GM23338 (cell line): ENCODE results near the gene ABI3. TPM values are rescaled to one million over a fixed set of nuclear protein-coding genes. Genes with fewer than 3 reads are reported as not detected.

Source experiments
- ATAC-seq: fragments of 200-7000 bp; cut with Tn5 transposase; 3 replicates; pipeline ENCODE4 v1.9.1; 2020
- DNase-seq: peaks from one replicate; pipeline ENCODE4 v3.0.0-alpha.2; 2015; ENCODE audit warnings: low spot score
- H2AFZ ChIP-seq: fragments of 200-600 bp; sonication (generic); 2 replicates; pipeline ENCODE4 v1.8.0; 2016; ENCODE audit warnings: antibody characterized with exemption, mild to moderate bottlenecking, moderate library complexity
- H3F3A ChIP-seq: fragments of 200-600 bp; sonication (generic); replicated peaks from 2 replicates; pipeline ENCODE4 v1.8.0; 2017; ENCODE audit warnings: antibody characterized with exemption, mixed run types, low read depth
- H3K27ac ChIP-seq: fragments of 200-600 bp; sonication (generic); 2 replicates; pipeline ENCODE4 v1.6.1; 2016; ENCODE audit warnings: low read depth
- H3K27me3 ChIP-seq: fragments of 200-600 bp; sonication (generic); 2 replicates; pipeline ENCODE4 v1.8.0; 2016; ENCODE audit warnings: mild to moderate bottlenecking, mixed run types, moderate library complexity; ENCODE audit not compliant: insufficient read depth
- H3K36me3 ChIP-seq: fragments of 200-600 bp; sonication (generic); 2 replicates; pipeline ENCODE4 v1.8.0; 2016; ENCODE audit warnings: mild to moderate bottlenecking; ENCODE audit not compliant: insufficient read depth
- H3K4me1 ChIP-seq: fragments of 200-600 bp; sonication (generic); 2 replicates; pipeline ENCODE4 v1.8.0; 2016; ENCODE audit warnings: mild to moderate bottlenecking, moderate library complexity; ENCODE audit not compliant: insufficient read depth
- H3K4me2 ChIP-seq: fragments of 200-600 bp; sonication (generic); 2 replicates; pipeline ENCODE4 v1.7.1; 2017; ENCODE audit warnings: mixed run types
- H3K4me3 ChIP-seq: fragments of 200-600 bp; sonication (generic); 2 replicates; pipeline ENCODE4 v1.6.1; 2016; ENCODE audit warnings: mixed run types
- H3K79me2 ChIP-seq: fragments of 200-600 bp; sonication (generic); replicated peaks from 2 replicates; pipeline ENCODE4 v1.8.0; 2017; ENCODE audit warnings: mild to moderate bottlenecking; ENCODE audit not compliant: insufficient read depth
- H3K9me2 ChIP-seq: fragments of 200-600 bp; sonication (generic); 2 replicates; pipeline ENCODE4 v1.8.0; 2017; ENCODE audit not compliant: insufficient read depth
- H4K20me1 ChIP-seq: fragments of 200-600 bp; sonication (generic); replicated peaks from 2 replicates; pipeline ENCODE4 v1.8.0; 2017; ENCODE audit warnings: mild to moderate bottlenecking; ENCODE audit not compliant: insufficient read depth
- H3K27ac Mint-ChIP-seq: 2 replicates; pipeline ENCODE4 v1.8.0; 2020; ENCODE audit warnings: inconsistent platforms, mild to moderate bottlenecking, moderate library complexity, mixed read lengths
- H3K27me3 Mint-ChIP-seq: 3 replicates; pipeline ENCODE4 v1.8.0; 2022; ENCODE audit warnings: low read depth, mild to moderate bottlenecking, moderate library complexity, mixed read lengths, inconsistent platforms; ENCODE audit not compliant: insufficient read depth, poor library complexity
- H3K36me3 Mint-ChIP-seq: 3 replicates; pipeline ENCODE4 v1.8.0; 2021; ENCODE audit warnings: low read depth, mild to moderate bottlenecking, inconsistent platforms, moderate library complexity, mixed read lengths
- H3K4me1 Mint-ChIP-seq: 3 replicates; pipeline ENCODE4 v1.8.0; 2020; ENCODE audit warnings: mild to moderate bottlenecking, inconsistent platforms, mixed read lengths
- H3K4me3 Mint-ChIP-seq: 3 replicates; pipeline ENCODE4 v1.8.0; 2021; ENCODE audit warnings: moderate library complexity, mild to moderate bottlenecking, inconsistent platforms, mixed read lengths
- H3K9me3 Mint-ChIP-seq: 3 replicates; pipeline ENCODE4 v1.8.0; 2020; ENCODE audit warnings: moderate library complexity, mild to moderate bottlenecking, inconsistent platforms, mixed read lengths
- CREB1 ChIP-seq: fragments of 250-450 bp; sonication (Bioruptor Pico); IDR thresholded peaks from 2 replicates; pipeline ENCODE4 v1.5.0; 2020; ENCODE audit warnings: low read depth, mild to moderate bottlenecking, moderate library complexity
- NANOG ChIP-seq: IDR thresholded peaks from 2 replicates; pipeline ENCODE4 v1.6.1; 2016; ENCODE audit warnings: antibody characterized with exemption, borderline replicate concordance
- POLR2AphosphoS5 ChIP-seq: IDR thresholded peaks from 2 replicates; pipeline ENCODE4 v1.6.1; 2016; ENCODE audit warnings: antibody characterized with exemption, low read depth
- STAT1 ChIP-seq: IDR thresholded peaks from one replicate; pipeline ENCODE4 v1.6.1; 2016; ENCODE audit warnings: antibody characterized with exemption; ENCODE audit not compliant: unreplicated experiment
- ZNF114 ChIP-seq: fragments of 250-450 bp; sonication (Bioruptor Pico); IDR thresholded peaks from 2 replicates; pipeline ENCODE4 v1.5.0; 2020; ENCODE audit warnings: mild to moderate bottlenecking, moderate library complexity
- ZNF331 ChIP-seq: fragments of 250-450 bp; sonication (Bioruptor Pico); IDR thresholded peaks from 2 replicates; pipeline ENCODE4 v1.5.0; 2020; ENCODE audit warnings: low read depth, mild to moderate bottlenecking, moderate library complexity
- polyA plus RNA-seq: library from polyadenylated mRNA; unstranded; fragments of >200 nt; fragmentation: Nextera tagmentation; extraction: Ambion mirVana; gene quantifications from 2 replicates; pipeline ENCODE4 v1.2.1, GENCODE V29; 2016
- total RNA-seq: library from RNA; depleted of rRNA; stranded (reverse); fragments of >200 nt; shearing (Covaris generic); gene quantifications from 2 replicates; pipeline ENCODE4 v1.2.3, GENCODE V29; 2014
- TF ChIP-seq, protein P1 (sequence below), 2 experiments: fragments of 200-600 bp in 1 of 2; sonication (generic) in 1 of 2; conservative IDR thresholded peaks; 2 replicates each; pipeline versions ENCODE4 v1.5.1 to v1.6.1; 2016 to 2017; ENCODE audit warnings: antibody characterized with exemption in 2 of 2, low read depth in 2 of 2, mild to moderate bottlenecking in 2 of 2, moderate library complexity in 1 of 2
- TF ChIP-seq, protein P2 (sequence below): IDR thresholded peaks from 2 replicates; pipeline ENCODE4 v1.6.1; 2016; ENCODE audit warnings: antibody characterized with exemption
- TF ChIP-seq, protein P3 (sequence below): IDR thresholded peaks from one replicate; pipeline ENCODE4 v1.6.1; 2018; ENCODE audit warnings: antibody characterized with exemption; ENCODE audit not compliant: unreplicated experiment

The ABI3 gene
- total and polyA plus RNA-seq, 2 experiments from 2014 or later: 1.8 to 3.0 TPM

DNA sequence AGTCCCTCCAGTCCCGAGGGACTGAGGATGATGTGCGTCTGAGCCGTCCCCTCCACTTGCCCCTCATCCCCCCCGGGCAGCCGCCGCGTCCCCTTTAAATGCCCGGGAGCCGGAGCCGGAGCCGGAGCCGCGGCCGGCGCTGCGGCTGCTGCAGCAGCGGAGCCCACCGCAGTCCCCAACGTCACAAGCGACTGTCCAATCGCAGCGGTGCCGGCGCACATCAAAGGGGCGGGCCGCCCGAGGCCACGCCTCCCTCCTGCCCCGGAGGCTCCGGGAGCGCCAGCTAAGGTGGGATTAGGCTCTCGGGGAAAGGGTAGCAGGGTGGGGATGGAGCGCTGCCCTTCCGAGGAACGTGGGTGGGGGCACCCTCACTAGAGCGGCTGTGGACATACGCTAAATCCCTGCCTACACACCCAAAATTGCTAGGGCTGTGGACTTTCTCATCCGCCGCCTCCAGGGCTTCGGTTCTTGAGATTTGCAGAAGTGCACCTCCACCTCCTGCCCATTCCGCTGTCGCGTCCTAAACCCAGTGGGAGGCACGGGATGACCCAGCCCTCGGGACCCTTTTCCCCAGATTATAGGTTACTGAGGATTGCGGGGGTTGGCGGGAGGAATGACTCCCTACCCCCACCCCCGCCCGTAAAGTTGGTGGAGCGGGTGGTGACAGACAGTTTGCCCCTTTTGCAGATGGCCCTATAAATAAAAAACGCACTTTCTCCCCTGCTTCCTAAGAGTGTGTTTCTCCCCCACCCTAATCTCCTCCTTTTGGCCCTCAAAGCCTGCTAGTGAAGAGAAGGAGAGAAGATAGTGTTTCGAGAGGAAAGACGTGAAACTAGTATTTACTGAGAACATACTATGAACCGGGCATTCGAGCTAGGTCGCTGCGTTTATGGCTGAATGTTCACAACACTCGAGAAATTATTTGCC lies 20.4 kb downstream of the ABI3 start, which contains the start of gene PHOSPHO1:
PHOSPHO1 (minus strand) TSS at position 152 of the 927 bp plus-strand sequence. CDS start 4,096 bp downstream, outside the sequence.
- peak within 1 kb of the TSS; percentile 98 for H2AFZ ChIP-seq
- Mint-ChIP-seq H3K4me3 (peak within 1 kb of the TSS; percentile 70), H3K36me3 (no peaks in the 10 kb centered on the region; the same call in 2 of the 3 replicates), H3K4me1 (peaks cover 22% of the 10 kb centered on the region), H3K27ac (no peak within 1 kb of the TSS), H3K9me3 (no peaks in the 10 kb centered on the region), H3K27me3 (peaks cover 54% of the 10 kb centered on the region)
- H3F3A ChIP-seq: peaks cover 4% of the 10 kb centered on the region; the same call in 1 of the 2 replicates
- H3K79me2 ChIP-seq: no peaks in the 10 kb centered on the region
- peaks cover 58% of the 10 kb centered on the region for H3K27me3 ChIP-seq
- ATAC-seq (peak; percentile 87), DNase-seq (peak; percentile 93)
- peaks cover 14% of the 10 kb centered on the region; the same call in 1 of the 2 replicates for H3K4me1 ChIP-seq
- peak within 1 kb of the TSS; percentile 96 for H3K4me2 ChIP-seq
- no peaks in the 10 kb centered on the region for H3K9me2 ChIP-seq
- H4K20me1 ChIP-seq: no peaks in the 10 kb centered on the region
- TF ChIP-seq, protein P1, sequence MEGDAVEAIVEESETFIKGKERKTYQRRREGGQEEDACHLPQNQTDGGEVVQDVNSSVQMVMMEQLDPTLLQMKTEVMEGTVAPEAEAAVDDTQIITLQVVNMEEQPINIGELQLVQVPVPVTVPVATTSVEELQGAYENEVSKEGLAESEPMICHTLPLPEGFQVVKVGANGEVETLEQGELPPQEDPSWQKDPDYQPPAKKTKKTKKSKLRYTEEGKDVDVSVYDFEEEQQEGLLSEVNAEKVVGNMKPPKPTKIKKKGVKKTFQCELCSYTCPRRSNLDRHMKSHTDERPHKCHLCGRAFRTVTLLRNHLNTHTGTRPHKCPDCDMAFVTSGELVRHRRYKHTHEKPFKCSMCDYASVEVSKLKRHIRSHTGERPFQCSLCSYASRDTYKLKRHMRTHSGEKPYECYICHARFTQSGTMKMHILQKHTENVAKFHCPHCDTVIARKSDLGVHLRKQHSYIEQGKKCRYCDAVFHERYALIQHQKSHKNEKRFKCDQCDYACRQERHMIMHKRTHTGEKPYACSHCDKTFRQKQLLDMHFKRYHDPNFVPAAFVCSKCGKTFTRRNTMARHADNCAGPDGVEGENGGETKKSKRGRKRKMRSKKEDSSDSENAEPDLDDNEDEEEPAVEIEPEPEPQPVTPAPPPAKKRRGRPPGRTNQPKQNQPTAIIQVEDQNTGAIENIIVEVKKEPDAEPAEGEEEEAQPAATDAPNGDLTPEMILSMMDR (conservative IDR thresholded peaks at IDR 0.05; ENCODE audit: low read depth in 2 of 2): no peak
- TF ChIP-seq POLR2AphosphoS5: peak; percentile 50; the same call in 1 of the 2 replicates
- TF ChIP-seq CREB1 (CRISPR knock-in tag): peak; percentile 87
- no peak for TF ChIP-seq ZNF331
- H3K4me3 ChIP-seq: peak within 1 kb of the TSS; percentile 91
- H3K36me3 ChIP-seq: no peaks in the 10 kb centered on the region
- no peak within 1 kb of the TSS for H3K27ac ChIP-seq

DNA sequence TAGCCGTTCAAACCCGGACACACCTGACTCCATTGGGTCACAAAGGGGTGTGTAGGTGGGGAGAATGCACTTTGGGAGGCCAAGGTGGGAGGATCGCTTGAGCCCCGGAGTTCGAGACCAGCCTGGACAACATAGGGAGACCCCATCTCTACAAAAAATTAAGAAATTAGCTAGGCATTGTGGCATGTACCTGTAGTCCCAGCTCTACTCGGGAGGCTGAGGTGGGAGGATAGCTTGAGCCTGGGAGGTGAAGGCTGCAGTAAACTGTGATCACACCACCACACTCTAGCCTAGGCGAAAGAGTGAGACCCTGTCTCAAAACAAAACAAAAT lies 21.0 kb downstream of the ABI3 start:
- DNase-seq (no peak), ATAC-seq (no peak)
- no peaks in the 10 kb centered on the region for H3K79me2 ChIP-seq
- H3K27me3 Mint-ChIP-seq: peaks cover 48% of the 10 kb centered on the region
- no peak overlapping the region for H3K27ac ChIP-seq
- H4K20me1 ChIP-seq: no peaks in the 10 kb centered on the region
- H2AFZ ChIP-seq: peak overlapping the region; percentile 97; the same call in 1 of the 2 replicates
- peaks cover 4% of the 10 kb centered on the region; the same call in 1 of the 2 replicates for H3F3A ChIP-seq
- H3K4me3 ChIP-seq: peak overlapping the region; percentile 91
- peaks cover 18% of the 10 kb centered on the region; the same call in 1 of the 2 replicates for H3K4me1 ChIP-seq
- no peaks in the 10 kb centered on the region; the same call in 2 of the 3 replicates for H3K36me3 Mint-ChIP-seq
- no peaks in the 10 kb centered on the region for H3K9me3 Mint-ChIP-seq
- no peaks in the 10 kb centered on the region for H3K9me2 ChIP-seq
- H3K4me2 ChIP-seq: peak overlapping the region; percentile 96
- peaks cover 52% of the 10 kb centered on the region for H3K27me3 ChIP-seq
- peak overlapping the region; percentile 70 for H3K4me3 Mint-ChIP-seq
- H3K27ac Mint-ChIP-seq: no peak overlapping the region
- no peaks in the 10 kb centered on the region for H3K36me3 ChIP-seq
- H3K4me1 Mint-ChIP-seq: peaks cover 22% of the 10 kb centered on the region
- TF ChIP-seq ZNF114 (no peak), POLR2AphosphoS5 (no peak), NANOG (no peak), CREB1 (CRISPR knock-in tag) (no peak), STAT1 (no peak)
- TF ChIP-seq, protein P2, sequence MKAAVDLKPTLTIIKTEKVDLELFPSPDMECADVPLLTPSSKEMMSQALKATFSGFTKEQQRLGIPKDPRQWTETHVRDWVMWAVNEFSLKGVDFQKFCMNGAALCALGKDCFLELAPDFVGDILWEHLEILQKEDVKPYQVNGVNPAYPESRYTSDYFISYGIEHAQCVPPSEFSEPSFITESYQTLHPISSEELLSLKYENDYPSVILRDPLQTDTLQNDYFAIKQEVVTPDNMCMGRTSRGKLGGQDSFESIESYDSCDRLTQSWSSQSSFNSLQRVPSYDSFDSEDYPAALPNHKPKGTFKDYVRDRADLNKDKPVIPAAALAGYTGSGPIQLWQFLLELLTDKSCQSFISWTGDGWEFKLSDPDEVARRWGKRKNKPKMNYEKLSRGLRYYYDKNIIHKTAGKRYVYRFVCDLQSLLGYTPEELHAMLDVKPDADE: no peak
- TF ChIP-seq, protein P3, sequence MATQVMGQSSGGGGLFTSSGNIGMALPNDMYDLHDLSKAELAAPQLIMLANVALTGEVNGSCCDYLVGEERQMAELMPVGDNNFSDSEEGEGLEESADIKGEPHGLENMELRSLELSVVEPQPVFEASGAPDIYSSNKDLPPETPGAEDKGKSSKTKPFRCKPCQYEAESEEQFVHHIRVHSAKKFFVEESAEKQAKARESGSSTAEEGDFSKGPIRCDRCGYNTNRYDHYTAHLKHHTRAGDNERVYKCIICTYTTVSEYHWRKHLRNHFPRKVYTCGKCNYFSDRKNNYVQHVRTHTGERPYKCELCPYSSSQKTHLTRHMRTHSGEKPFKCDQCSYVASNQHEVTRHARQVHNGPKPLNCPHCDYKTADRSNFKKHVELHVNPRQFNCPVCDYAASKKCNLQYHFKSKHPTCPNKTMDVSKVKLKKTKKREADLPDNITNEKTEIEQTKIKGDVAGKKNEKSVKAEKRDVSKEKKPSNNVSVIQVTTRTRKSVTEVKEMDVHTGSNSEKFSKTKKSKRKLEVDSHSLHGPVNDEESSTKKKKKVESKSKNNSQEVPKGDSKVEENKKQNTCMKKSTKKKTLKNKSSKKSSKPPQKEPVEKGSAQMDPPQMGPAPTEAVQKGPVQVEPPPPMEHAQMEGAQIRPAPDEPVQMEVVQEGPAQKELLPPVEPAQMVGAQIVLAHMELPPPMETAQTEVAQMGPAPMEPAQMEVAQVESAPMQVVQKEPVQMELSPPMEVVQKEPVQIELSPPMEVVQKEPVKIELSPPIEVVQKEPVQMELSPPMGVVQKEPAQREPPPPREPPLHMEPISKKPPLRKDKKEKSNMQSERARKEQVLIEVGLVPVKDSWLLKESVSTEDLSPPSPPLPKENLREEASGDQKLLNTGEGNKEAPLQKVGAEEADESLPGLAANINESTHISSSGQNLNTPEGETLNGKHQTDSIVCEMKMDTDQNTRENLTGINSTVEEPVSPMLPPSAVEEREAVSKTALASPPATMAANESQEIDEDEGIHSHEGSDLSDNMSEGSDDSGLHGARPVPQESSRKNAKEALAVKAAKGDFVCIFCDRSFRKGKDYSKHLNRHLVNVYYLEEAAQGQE: no peak
